ENCODE measurements around the gene LKAAEAR1. TPM values are rescaled to one million over a fixed set of nuclear protein-coding genes. Genes with fewer than 3 reads are reported as not detected.

Gene LKAAEAR1
- total RNA-seq, 2 donors from 2014 or later, result not detected

DNA sequence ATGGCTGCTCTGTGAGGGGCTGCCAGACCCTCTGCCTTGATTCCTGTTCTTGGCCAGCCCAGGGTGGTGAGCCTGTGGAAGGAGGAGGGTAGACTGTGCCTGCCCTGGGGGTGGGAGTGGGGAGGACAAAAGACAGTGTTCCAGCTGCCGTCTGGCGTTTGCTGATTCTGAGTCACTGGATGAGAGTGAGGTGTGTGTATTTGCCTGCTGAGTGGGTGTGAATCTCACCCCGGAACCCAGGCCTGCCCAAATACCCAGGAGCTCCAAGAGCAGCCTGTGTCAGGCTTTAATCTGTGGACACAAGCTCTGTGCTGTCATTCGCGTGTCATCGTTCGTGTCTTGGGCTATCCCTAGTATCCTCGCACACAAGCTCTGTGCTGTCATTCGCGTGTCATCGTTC lies 2.6 kb upstream of the LKAAEAR1 start:
- no peak for DNase-seq (ENCODE audit: low spot score)
- TF ChIP-seq, protein P1, sequence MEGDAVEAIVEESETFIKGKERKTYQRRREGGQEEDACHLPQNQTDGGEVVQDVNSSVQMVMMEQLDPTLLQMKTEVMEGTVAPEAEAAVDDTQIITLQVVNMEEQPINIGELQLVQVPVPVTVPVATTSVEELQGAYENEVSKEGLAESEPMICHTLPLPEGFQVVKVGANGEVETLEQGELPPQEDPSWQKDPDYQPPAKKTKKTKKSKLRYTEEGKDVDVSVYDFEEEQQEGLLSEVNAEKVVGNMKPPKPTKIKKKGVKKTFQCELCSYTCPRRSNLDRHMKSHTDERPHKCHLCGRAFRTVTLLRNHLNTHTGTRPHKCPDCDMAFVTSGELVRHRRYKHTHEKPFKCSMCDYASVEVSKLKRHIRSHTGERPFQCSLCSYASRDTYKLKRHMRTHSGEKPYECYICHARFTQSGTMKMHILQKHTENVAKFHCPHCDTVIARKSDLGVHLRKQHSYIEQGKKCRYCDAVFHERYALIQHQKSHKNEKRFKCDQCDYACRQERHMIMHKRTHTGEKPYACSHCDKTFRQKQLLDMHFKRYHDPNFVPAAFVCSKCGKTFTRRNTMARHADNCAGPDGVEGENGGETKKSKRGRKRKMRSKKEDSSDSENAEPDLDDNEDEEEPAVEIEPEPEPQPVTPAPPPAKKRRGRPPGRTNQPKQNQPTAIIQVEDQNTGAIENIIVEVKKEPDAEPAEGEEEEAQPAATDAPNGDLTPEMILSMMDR (IDR thresholded peaks at IDR 0.05), result no peak
- Histone ChIP-seq H3K9me3 (no peaks in the 10 kb centered on the region), H3K4me3 (no peak overlapping the region), H3K27me3 (peaks cover 0 to 7% of the 10 kb centered on the region in 2 donors), H3K4me1 (peaks cover 0 to 28% of the 10 kb centered on the region in 2 donors), H3K36me3 (no peaks in the 10 kb centered on the region), H3K27ac (no peak overlapping the region)

DNA sequence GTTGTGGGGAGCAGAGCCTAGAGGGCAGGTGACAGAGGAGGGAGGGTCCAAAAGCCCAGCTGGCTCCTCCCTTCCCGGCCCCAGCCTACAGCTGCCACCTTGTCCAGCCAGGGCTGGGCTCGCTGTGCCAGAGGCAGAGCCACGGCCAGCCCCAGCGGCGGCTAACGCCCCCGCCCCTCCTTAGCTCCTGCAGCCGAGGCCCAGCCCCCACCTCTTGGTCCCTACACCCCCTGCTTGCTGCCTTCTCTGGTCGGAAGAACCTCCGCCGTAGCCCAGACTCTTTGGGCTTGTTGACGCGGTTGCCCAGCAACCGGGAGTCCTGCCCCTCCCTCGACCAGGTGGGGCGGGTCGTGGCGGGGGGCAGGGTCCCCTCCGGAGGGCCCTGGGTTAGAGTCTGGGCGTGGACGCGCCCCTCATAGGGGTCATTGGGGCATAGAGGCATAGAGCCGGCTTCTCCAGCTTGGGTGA lies 521 bp upstream of the LKAAEAR1 start:
- TF ChIP-seq, protein P1 (IDR thresholded peaks at IDR 0.05), result no peak
- Histone ChIP-seq H3K27me3 (peaks cover 0 to 7% of the 10 kb centered on the region in 2 donors), H3K4me1 (peaks cover 0 to 38% of the 10 kb centered on the region in 2 donors), H3K36me3 (no peaks in the 10 kb centered on the region), H3K9me3 (no peaks in the 10 kb centered on the region), H3K27ac (no peak overlapping the region), H3K4me3 (no peak overlapping the region)
- DNase-seq (ENCODE audit: low spot score), result no peak

DNA sequence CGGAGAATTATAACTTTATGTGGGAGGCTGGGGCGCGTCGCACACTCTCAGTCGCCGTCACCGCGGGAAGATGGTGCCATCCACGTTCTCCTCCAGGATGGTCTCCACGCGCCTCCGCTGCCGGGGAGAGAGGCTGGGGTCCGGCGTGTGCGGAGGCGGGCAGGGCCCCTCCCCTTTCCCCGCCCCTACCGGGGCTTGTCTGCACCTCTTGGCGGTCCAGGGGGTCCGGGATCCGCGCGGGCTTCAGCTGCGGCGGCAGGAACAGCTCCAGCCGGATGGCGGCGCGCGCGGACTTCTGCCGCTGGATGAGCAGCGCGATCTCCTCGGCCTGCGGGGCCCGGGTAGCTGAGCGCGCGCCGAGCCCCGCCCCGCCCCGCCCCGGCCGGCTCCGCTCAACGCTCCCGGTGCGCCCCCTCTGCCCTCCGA lies 807 bp downstream of the LKAAEAR1 start:
- Histone ChIP-seq H3K27me3 (peaks cover 0 to 7% of the 10 kb centered on the region in 2 donors), H3K4me3 (peak overlapping the region; percentile 50 to 68)
- peak; percentile 68 for DNase-seq (ENCODE audit: low spot score)

DNA sequence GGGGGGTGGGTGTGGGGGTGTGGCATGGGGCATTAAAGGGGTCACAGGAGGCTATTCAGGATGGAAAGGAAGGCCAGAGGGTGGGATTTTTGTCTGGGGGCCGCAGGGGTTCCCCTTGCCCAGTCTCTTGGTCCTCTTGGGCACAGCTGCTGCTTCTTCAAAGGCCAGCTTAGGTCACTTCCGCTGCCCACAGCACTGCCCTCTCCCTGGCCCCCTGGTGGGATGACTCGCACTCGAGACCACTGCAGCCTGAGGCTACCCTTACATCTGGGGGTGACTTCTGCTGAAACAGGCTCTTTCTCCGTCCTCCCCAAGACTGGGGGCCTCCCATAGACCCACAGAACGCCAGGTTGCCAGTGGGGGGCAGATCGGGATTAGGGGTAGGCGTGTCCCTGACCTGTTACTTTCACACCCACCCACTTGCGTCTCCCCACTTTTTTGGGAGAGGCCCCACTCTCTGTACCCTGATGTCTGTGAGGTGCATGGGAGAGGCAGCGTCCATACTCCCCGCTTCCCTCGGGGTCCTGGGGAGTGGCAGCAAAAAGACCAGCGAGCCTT lies 1.3 kb downstream of the LKAAEAR1 start:
- H3K4me3 ChIP-seq, result peak overlapping the region in 1 of 2 donors; percentile 68
- DNase-seq (ENCODE audit: low spot score), result no peak
- H3K36me3 ChIP-seq, result no peaks in the 10 kb centered on the region
- TF ChIP-seq, protein P1 (IDR thresholded peaks at IDR 0.05), result no peak
- peaks cover 0 to 54% of the 10 kb centered on the region in 2 donors for H3K4me1 ChIP-seq
- peaks cover 0 to 7% of the 10 kb centered on the region in 2 donors for H3K27me3 ChIP-seq
- H3K27ac ChIP-seq, result no peak overlapping the region
- H3K9me3 ChIP-seq, result no peaks in the 10 kb centered on the region

More for the DNA sequence above, 807 bp downstream of the LKAAEAR1 start:
- Histone ChIP-seq H3K9me3 (no peaks in the 10 kb centered on the region), H3K27ac (no peak overlapping the region), H3K36me3 (no peaks in the 10 kb centered on the region), H3K4me1 (peaks cover 0 to 50% of the 10 kb centered on the region in 2 donors)
- TF ChIP-seq, protein P1 (IDR thresholded peaks at IDR 0.05), result peak; percentile 60 to 91

DNA sequence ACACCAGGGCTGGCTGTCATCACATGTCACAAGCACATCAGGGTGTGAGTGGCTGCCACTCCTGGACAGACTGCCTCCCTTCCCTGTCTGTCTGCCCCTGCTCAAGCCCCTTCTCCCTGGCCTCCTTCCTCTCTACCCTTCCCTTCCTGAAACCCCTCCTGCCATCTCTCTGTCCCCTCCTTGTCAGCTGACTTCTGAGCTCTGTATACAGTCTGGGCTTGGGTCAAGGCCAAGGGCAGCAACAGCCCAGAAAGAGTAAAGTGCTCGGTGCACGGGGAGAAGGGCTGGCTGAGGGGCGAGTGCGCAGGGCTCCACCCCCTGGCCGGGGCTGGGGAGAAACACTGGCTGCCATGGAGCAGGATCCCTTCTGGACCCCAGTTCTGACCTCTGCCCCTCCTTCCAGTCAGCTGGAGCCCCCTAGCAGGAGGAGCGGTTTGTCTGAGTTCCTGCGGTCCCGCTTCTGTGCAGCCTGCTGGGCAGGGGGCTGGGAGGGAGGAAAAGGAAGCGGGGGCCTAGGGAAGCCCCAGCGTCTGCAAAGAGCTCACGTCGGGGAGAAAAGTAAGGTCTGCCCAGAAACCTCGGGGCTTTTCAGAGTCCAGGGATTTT lies 2.0 kb downstream of the LKAAEAR1 start:
- Histone ChIP-seq H3K4me1 (peaks cover 0 to 60% of the 10 kb centered on the region in 2 donors), H3K9me3 (no peaks in the 10 kb centered on the region), H3K27me3 (peaks cover 0 to 7% of the 10 kb centered on the region in 2 donors), H3K4me3 (no peak overlapping the region), H3K36me3 (no peaks in the 10 kb centered on the region), H3K27ac (no peak overlapping the region)
- TF ChIP-seq, protein P1 (IDR thresholded peaks at IDR 0.05), result no peak
- DNase-seq (ENCODE audit: low spot score), result no peak
